ENCODE data around the gene POU5F1. TPM values are rescaled to one million over a fixed set of nuclear protein-coding genes. Genes with fewer than 3 reads are reported as not detected.
"Not testable (repeated sequence)": the region's sequence is repeated elsewhere in the genome, so short reads cannot be mapped to it uniquely, and the experiment has no call there.

POU5F1 gene
- 3.9 TPM for polyA plus RNA-seq (2013, experiment 1 of 2)
- polyA plus RNA-seq (2013, experiment 2 of 2): 5.2 TPM

DNA sequence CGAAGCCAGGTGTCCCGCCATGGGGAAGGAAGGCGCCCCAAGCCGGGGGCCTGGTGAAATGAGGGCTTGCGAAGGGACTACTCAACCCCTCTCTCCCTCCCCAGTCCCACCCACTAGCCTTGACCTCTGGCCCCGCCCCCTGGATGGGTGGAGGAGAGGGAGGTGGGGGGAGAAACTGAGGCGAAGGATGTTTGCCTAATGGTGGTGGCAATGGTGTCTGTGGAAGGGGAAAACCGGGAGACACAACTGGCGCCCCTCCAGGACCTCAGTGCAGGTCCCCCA, at the start of gene POU5F1:
POU5F1 (minus strand) TSS at position 83 of the 282 bp plus-strand sequence; CDS start at position 21, 62 bp downstream.
- no peaks in the 10 kb centered on the region for H3K9me3 ChIP-seq (ENCODE audit: control insufficient read depth, low read length)
- peak within 1 kb of the TSS; percentile 36 for H3K4me3 ChIP-seq (ENCODE audit: extremely low read depth, insufficient read depth, low read length, poor library complexity, severe bottlenecking)
- no peak within 1 kb of the TSS for H3K27ac ChIP-seq (ENCODE audit: low read depth, low read length, severe bottlenecking)
- H3K36me3 ChIP-seq (ENCODE audit: control insufficient read depth, insufficient read depth, low read length): no peaks in the 10 kb centered on the region
- H3K4me1 ChIP-seq (ENCODE audit: control insufficient read depth, insufficient read depth, low read length, poor library complexity, severe bottlenecking): peaks cover 28% of the 10 kb centered on the region
- 35 to 40% methylated on average over 1 to 2 of the region's 9 CpGs for WGBS, 2 experiments (ENCODE audit: insufficient coverage in 2 of 2)

DNA sequence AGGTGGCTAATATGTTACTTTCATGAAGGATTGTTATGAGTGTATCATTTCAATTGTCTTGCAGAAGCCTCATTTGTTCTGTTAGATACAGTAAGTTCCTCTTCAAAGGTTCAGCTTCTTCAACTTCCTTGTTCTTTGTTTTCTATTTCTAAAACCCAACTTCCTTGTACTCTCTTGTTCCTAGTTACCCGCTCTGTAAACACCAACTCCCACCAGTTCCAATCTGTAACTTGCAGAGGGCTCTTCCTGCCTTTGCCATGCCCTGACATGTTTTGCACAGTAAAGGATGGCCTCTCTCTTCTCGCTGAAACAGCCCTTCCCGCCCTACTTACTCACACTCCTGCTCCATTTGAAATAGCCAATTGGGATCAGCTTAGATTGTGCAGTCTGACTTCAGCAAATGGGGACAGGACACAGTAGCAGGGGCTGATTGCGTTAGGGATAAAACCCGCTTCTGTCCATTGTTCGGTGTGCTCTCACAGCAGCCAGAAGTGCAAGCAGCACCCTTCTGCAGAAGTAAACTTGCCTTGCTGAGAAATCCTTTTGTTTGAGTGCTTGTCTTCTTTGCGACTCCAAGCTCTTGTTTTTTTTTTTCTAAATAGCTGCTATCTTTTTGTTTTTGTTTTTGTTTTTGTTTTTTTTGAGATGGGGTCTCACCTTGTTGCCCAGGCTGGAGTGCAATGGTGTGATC, 45.9 kb upstream of the POU5F1 start:
- Histone ChIP-seq H3K4me1 (ENCODE audit: control insufficient read depth, insufficient read depth, low read length, poor library complexity, severe bottlenecking) (no peaks in the 10 kb centered on the region), H3K27ac (ENCODE audit: low read depth, low read length, severe bottlenecking) (no peak overlapping the region), H3K9me3 (ENCODE audit: control insufficient read depth, low read length) (peaks cover 19% of the 10 kb centered on the region), H3K4me3 (ENCODE audit: extremely low read depth, insufficient read depth, low read length, poor library complexity, severe bottlenecking) (no peak overlapping the region), H3K36me3 (ENCODE audit: control insufficient read depth, insufficient read depth, low read length) (no peaks in the 10 kb centered on the region)
- 92 to 94% methylated on average over 6 of the region's 7 CpGs for WGBS, 2 experiments (ENCODE audit: insufficient coverage in 2 of 2)

DNA sequence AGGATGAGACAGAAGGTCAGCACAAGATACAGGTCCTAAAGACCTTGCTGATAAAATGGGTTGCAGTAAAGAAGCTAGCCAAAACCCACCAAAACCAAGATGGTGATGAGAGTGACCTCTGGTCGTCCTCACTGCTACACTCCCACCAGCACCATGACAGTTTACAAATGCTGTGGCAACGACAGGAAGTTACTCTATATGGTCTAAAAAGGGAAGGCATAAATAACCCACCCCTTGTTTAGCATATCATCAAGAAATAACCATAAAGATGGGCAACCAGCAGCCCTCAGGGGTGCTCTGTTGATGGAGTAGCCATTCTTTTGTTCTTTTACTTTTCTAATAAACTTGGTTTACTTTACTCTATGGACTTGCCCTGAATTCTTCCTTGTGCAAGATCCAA, 44.7 kb upstream of the POU5F1 start:
- no CpG with 5 or more reads among the region's 2 CpGs for WGBS, 2 experiments (ENCODE audit: insufficient coverage in 2 of 2)
- not testable (repeated sequence) for H3K36me3 ChIP-seq (ENCODE audit: control insufficient read depth, insufficient read depth, low read length); H3K4me3 ChIP-seq (ENCODE audit: extremely low read depth, insufficient read depth, low read length, poor library complexity, severe bottlenecking); H3K27ac ChIP-seq (ENCODE audit: low read depth, low read length, severe bottlenecking); H3K4me1 ChIP-seq (ENCODE audit: control insufficient read depth, insufficient read depth, low read length, poor library complexity, severe bottlenecking)
- peaks cover 19% of the 10 kb centered on the region for H3K9me3 ChIP-seq (ENCODE audit: control insufficient read depth, low read length)

DNA sequence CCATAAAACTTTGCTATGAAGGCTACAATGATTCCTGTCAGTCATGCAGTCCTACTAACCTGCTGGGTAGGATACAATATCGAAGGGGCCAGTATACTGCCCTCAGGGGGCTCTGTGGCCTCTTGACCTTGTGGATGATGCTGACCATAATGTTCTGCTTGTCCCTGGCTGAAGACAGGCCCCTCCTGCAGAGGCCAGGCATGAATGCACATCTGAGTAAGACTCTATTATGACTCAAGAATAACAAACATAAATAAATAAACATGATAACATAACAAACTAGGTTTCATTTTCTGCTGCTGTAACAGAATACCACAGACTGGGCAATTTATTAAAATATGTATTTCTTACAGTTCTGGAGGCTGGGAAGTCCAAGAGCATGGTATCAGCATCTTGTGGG, 44.0 kb upstream of the POU5F1 start:
- Histone ChIP-seq H3K36me3 (ENCODE audit: control insufficient read depth, insufficient read depth, low read length) (no peaks in the 10 kb centered on the region), H3K27ac (ENCODE audit: low read depth, low read length, severe bottlenecking) (no peak overlapping the region), H3K9me3 (ENCODE audit: control insufficient read depth, low read length) (peaks cover 19% of the 10 kb centered on the region), H3K4me3 (ENCODE audit: extremely low read depth, insufficient read depth, low read length, poor library complexity, severe bottlenecking) (no peak overlapping the region), H3K4me1 (ENCODE audit: control insufficient read depth, insufficient read depth, low read length, poor library complexity, severe bottlenecking) (no peaks in the 10 kb centered on the region)
- 76 to 89% methylated on average over 1 of the region's 1 CpG for WGBS, 2 experiments (ENCODE audit: insufficient coverage in 2 of 2)

DNA sequence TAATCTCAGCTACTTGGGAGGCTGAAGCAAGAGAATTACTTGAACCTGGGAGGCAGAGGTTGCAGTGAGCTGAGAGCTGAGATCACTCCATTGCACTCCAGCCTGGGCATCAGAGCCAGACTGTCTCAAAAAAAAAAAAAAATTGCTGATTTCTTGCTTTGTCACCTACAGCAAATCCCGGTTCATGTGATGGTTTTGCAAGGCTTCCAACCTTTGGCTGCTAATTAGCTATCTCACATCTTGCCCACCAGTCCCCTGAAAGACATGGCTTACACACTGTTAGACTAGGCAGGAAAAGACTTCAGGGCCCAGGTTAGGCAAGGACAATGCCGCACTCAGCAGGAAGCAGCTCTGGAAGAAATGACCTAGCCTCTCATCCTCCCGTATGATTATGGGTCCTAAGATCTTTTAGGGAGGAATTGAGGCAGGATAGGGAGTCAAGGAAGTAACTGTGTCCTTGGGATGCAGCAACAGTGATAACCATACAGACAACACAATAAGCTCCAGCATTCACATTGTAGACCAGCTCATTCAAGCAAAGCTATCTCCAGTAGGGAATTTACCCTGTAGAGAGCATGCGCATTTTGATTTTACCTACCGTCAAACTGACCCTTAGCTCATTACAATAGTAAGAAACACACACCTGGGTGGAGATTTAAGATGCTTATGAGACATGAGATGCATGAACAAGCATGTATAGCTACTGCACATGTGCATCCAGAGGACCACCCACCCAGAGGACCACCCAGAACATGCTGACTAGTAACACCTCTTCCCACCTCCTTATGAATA, 40.5 kb upstream of the POU5F1 start:
- 90 to 100% methylated on average over 2 to 3 of the region's 5 CpGs for WGBS, 2 experiments (ENCODE audit: insufficient coverage in 2 of 2)
- Histone ChIP-seq H3K36me3 (ENCODE audit: control insufficient read depth, insufficient read depth, low read length) (no peaks in the 10 kb centered on the region), H3K9me3 (ENCODE audit: control insufficient read depth, low read length) (peaks cover 9% of the 10 kb centered on the region), H3K4me3 (ENCODE audit: extremely low read depth, insufficient read depth, low read length, poor library complexity, severe bottlenecking) (no peak overlapping the region), H3K4me1 (ENCODE audit: control insufficient read depth, insufficient read depth, low read length, poor library complexity, severe bottlenecking) (no peaks in the 10 kb centered on the region), H3K27ac (ENCODE audit: low read depth, low read length, severe bottlenecking) (no peak overlapping the region)

DNA sequence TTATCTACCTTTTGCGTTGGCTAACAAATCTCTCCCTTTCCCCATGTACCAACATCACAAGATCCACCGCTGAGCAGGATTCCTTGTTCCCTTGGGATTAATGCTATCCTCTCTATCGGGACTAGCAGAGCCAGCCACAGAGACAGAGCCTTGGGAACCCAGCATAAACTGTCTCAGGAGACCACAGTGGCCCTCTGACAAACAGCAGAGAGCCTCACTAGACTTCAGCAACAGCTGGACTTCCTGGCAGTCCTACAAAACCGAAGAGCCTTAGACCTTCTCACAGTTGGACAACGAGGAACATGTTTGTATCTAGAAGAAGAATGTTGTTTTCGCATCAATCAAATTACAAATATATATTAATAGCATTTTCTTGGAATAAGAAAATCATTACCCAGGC, 39.6 kb upstream of the POU5F1 start:
- no peak overlapping the region for H3K27ac ChIP-seq (ENCODE audit: low read depth, low read length, severe bottlenecking)
- H3K4me3 ChIP-seq (ENCODE audit: extremely low read depth, insufficient read depth, low read length, poor library complexity, severe bottlenecking): no peak overlapping the region
- H3K36me3 ChIP-seq (ENCODE audit: control insufficient read depth, insufficient read depth, low read length): no peaks in the 10 kb centered on the region
- 55 to 68% methylated on average over 2 to 3 of the region's 6 CpGs for WGBS, 2 experiments (ENCODE audit: insufficient coverage in 2 of 2)
- no peaks in the 10 kb centered on the region for H3K4me1 ChIP-seq (ENCODE audit: control insufficient read depth, insufficient read depth, low read length, poor library complexity, severe bottlenecking)
- peaks cover 6% of the 10 kb centered on the region for H3K9me3 ChIP-seq (ENCODE audit: control insufficient read depth, low read length)

DNA sequence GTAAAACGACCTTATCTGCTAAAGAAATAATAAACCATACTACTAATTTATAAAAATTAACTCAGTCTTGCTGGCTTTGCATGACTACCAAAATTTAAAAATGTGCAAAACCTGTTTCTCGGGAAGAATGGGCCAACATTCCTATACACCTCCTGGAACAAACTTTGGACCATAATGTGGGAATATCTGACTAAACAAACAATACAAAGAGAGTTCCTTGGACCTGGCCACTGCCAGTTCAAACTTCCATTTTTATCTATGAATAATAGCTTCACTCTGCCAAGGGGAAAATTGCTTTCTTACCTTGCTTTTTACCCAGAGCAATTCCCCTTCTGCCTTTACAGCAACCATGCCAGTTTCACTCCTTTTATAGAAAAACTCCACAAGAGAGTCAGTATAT, 38.7 kb upstream of the POU5F1 start:
- Histone ChIP-seq H3K27ac (ENCODE audit: low read depth, low read length, severe bottlenecking) (no peak overlapping the region), H3K4me1 (ENCODE audit: control insufficient read depth, insufficient read depth, low read length, poor library complexity, severe bottlenecking) (peaks cover 2% of the 10 kb centered on the region), H3K4me3 (ENCODE audit: extremely low read depth, insufficient read depth, low read length, poor library complexity, severe bottlenecking) (no peak overlapping the region), H3K36me3 (ENCODE audit: control insufficient read depth, insufficient read depth, low read length) (no peaks in the 10 kb centered on the region), H3K9me3 (ENCODE audit: control insufficient read depth, low read length) (peaks cover under 1% of the 10 kb centered on the region)
- WGBS, 2 experiments (ENCODE audit: insufficient coverage in 2 of 2): 83 to 100% methylated on average over 1 of the region's 2 CpGs

DNA sequence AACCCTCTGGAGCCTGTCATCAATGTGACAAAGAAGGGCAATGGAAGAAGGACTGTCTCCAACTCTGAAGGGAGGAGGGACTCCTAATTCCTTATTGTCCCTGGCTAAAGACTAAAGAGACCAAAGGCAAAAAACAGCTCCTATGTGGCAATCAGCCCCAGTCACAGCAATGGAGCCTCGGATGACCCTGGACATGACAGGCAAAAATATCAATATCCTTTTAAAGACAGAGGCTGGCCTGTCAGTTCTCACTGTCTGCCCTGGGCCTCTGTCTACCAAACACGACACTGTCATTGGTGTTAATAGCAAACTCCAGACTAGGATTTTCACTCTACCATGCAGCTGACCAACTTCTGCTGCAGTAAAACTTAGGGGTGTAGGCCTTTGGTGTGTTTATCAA, 38.0 kb upstream of the POU5F1 start:
- no peaks in the 10 kb centered on the region for H3K36me3 ChIP-seq (ENCODE audit: control insufficient read depth, insufficient read depth, low read length)
- H3K4me1 ChIP-seq (ENCODE audit: control insufficient read depth, insufficient read depth, low read length, poor library complexity, severe bottlenecking): peaks cover 4% of the 10 kb centered on the region
- WGBS, 2 experiments (ENCODE audit: insufficient coverage in 2 of 2): 88 to 89% methylated on average over 1 to 2 of the region's 2 CpGs
- no peaks in the 10 kb centered on the region for H3K9me3 ChIP-seq (ENCODE audit: control insufficient read depth, low read length)
- H3K4me3 ChIP-seq (ENCODE audit: extremely low read depth, insufficient read depth, low read length, poor library complexity, severe bottlenecking): no peak overlapping the region
- H3K27ac ChIP-seq (ENCODE audit: low read depth, low read length, severe bottlenecking): no peak overlapping the region

DNA sequence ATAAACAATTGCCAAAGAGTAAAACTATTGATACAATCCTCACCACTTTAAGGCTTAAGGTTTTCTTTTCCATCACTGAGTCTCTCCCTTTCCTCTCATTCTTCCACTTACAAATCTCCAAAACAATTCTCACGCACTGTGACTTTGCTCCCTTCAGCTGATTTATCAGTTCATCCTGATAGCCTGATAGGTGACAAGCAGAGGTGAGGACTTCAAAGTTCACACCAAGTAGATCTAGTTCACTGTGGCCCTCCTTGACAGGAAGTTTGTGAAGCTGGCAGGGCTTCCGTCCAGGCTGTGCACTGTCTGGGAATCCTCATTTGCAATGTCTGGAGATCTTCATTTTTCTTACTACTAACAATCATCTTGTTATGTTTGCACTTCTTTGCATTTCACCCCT, 35.2 kb upstream of the POU5F1 start:
- Histone ChIP-seq H3K4me1 (ENCODE audit: control insufficient read depth, insufficient read depth, low read length, poor library complexity, severe bottlenecking) (peaks cover 13% of the 10 kb centered on the region), H3K4me3 (ENCODE audit: extremely low read depth, insufficient read depth, low read length, poor library complexity, severe bottlenecking) (no peak overlapping the region), H3K27ac (ENCODE audit: low read depth, low read length, severe bottlenecking) (no peak overlapping the region), H3K9me3 (ENCODE audit: control insufficient read depth, low read length) (peaks cover 3% of the 10 kb centered on the region), H3K36me3 (ENCODE audit: control insufficient read depth, insufficient read depth, low read length) (no peaks in the 10 kb centered on the region)
- WGBS, 2 experiments (ENCODE audit: insufficient coverage in 2 of 2): 83 to 94% methylated on average over 1 to 2 of the region's 2 CpGs

DNA sequence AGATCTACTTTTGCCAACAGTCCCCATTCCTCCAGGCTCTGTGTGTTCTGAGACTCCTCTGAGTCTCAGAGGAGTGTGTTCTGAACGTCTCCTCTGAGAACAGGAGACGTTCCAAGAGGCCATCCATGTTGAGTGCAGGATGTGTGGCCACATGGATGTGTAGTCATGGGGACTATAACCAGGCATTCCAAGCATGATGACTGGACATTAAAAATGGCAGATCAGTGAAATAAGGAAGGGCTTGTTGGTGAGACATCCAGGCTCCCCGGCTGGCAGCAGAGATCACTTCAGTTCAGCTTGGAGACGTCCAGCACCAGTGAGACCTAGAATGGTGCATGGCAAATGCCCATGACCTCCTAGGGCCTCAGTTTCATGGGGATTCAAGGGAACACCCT, 34.3 kb upstream of the POU5F1 start:
- H3K36me3 ChIP-seq (ENCODE audit: control insufficient read depth, insufficient read depth, low read length): no peaks in the 10 kb centered on the region
- H3K27ac ChIP-seq (ENCODE audit: low read depth, low read length, severe bottlenecking): no peak overlapping the region

More for the DNA sequence above, 34.3 kb upstream of the POU5F1 start:
- Histone ChIP-seq H3K9me3 (ENCODE audit: control insufficient read depth, low read length) (peaks cover 3% of the 10 kb centered on the region), H3K4me3 (ENCODE audit: extremely low read depth, insufficient read depth, low read length, poor library complexity, severe bottlenecking) (no peak overlapping the region), H3K4me1 (ENCODE audit: control insufficient read depth, insufficient read depth, low read length, poor library complexity, severe bottlenecking) (peaks cover 13% of the 10 kb centered on the region)
- WGBS, 2 experiments (ENCODE audit: insufficient coverage in 2 of 2): 79% methylated on average over 3 of the region's 4 CpGs

Measured in mesodermal cell (in vitro differentiated cells).